Right lobe of liver (tissue), 4 donors: Measurements from ENCODE around the gene COL3A1.

Experiments
- POLR2A ChIP-seq: fragments of 450-650 bp; IDR thresholded peaks from one replicate; pipeline ENCODE4 v1.6.1; 2017; ENCODE audit warnings: antibody characterized with exemption, mild to moderate bottlenecking
- TF ChIP-seq, protein P1 (sequence below), 4 donors: fragments of 200-600 bp in 3 of 4; fragments of 450-650 bp in 1 of 4; IDR thresholded peaks; one replicate each; pipeline versions ENCODE4 v1.5.1 to v1.8.0; 2016 to 2022; ENCODE audit warnings: antibody characterized with exemption in 4 of 4, mild to moderate bottlenecking in 2 of 4
- donor health status: DM: no; HTN: no; CAD: no.
- donor health status: DM: no; HTN: no; CAD: no.
- donor health status: DM: no; HTN: yes; CAD: no.

DNA sequence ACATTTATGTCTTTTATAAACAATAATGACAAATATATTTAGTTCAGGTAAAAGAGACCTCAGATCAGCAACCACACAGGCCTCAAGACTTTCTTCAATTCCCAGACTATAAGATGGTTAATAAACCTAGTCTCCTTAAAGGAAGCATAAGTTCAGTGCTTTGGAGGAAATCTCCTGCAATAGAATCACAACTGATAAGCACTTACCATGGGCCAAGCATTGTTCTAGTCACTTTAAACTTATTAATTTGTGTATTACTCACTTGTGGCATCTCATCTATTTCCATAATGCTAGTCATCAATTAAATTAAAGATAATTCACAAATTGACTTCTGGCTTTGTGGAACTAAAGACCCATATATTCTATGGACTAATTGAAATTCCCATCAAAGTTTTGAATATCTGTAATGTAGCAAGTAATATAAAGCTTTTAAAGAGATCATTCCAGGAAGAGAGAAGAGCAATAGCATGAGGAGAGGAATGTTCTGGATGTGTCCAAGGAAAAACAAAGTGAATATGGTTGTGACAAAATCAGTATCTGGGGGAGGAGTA lies 42.2 kb downstream of the COL3A1 start:
- TF ChIP-seq, protein P1, sequence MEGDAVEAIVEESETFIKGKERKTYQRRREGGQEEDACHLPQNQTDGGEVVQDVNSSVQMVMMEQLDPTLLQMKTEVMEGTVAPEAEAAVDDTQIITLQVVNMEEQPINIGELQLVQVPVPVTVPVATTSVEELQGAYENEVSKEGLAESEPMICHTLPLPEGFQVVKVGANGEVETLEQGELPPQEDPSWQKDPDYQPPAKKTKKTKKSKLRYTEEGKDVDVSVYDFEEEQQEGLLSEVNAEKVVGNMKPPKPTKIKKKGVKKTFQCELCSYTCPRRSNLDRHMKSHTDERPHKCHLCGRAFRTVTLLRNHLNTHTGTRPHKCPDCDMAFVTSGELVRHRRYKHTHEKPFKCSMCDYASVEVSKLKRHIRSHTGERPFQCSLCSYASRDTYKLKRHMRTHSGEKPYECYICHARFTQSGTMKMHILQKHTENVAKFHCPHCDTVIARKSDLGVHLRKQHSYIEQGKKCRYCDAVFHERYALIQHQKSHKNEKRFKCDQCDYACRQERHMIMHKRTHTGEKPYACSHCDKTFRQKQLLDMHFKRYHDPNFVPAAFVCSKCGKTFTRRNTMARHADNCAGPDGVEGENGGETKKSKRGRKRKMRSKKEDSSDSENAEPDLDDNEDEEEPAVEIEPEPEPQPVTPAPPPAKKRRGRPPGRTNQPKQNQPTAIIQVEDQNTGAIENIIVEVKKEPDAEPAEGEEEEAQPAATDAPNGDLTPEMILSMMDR (IDR thresholded peaks at IDR 0.05) = no peak
- TF ChIP-seq POLR2A = no peak
